Mononuclear cell (primary cell): ENCODE data around the gene OR6M1. TPM values are rescaled to one million over a fixed set of nuclear protein-coding genes. Genes with fewer than 3 reads are reported as not detected.

Source experiments
- H3K27me3 ChIP-seq: 2 replicates; pipeline ENCODE4 v1.6.0; 2011; ENCODE audit warnings: low read length, control low read depth; ENCODE audit not compliant: insufficient read depth
- H3K4me1 ChIP-seq: 2 replicates; pipeline ENCODE4 v1.5.1; 2011; ENCODE audit warnings: mild to moderate bottlenecking, low read length, control low read depth; ENCODE audit not compliant: insufficient read depth
- H3K4me3 ChIP-seq: 2 replicates; pipeline ENCODE4 v1.5.1; 2011; ENCODE audit warnings: mild to moderate bottlenecking, low read length, moderate library complexity
- H3K9me3 ChIP-seq: 2 replicates; pipeline ENCODE4 v1.5.1; 2011; ENCODE audit warnings: low read depth, mild to moderate bottlenecking, control low read depth, low read length
- total RNA-seq: library from RNA; depleted of rRNA; stranded (reverse); fragments of >200 nt; gene quantifications from one replicate; pipeline ENCODE4 v1.2.3, GENCODE V29; 2012

OR6M1 gene, protein sequence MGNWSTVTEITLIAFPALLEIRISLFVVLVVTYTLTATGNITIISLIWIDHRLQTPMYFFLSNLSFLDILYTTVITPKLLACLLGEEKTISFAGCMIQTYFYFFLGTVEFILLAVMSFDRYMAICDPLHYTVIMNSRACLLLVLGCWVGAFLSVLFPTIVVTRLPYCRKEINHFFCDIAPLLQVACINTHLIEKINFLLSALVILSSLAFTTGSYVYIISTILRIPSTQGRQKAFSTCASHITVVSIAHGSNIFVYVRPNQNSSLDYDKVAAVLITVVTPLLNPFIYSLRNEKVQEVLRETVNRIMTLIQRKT
- not detected for total RNA-seq

GRCh38 chr11:123806249-123806648, at the start of gene OR6M1:
Gene OR6M1, minus strand, starts transcription at chr11:123806349. Its CDS starts 0 bp downstream, at chr11:123806349.
- Histone ChIP-seq H3K4me3 (no peak within 1 kb of the TSS), H3K9me3 (no peaks in the 10 kb centered on the region), H3K27me3 (no peaks in the 10 kb centered on the region), H3K4me1 (no peaks in the 10 kb centered on the region)

DNA sequence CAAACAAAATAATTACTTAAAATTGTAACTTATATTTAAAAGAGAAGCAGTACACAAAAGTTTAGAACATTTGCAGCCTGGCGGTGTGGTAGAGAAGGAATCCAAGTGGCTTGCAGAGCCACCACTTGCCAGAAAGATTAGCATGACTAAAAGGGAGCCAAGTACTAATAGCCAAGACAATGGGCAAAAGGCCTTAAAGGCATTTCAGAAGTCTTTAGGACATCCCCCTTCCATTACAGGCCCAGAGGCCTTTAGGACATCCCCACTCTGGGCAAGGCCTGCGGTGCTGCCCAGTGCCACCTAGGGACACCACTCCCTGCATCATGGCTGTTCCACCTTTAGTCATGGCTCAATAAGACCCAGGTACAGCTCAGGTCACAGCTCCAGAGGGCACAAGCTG, 46.9 kb upstream of the OR6M1 start:
- H3K4me3 ChIP-seq, result no peak overlapping the region
- H3K4me1 ChIP-seq, result no peaks in the 10 kb centered on the region
- no peaks in the 10 kb centered on the region for H3K27me3 ChIP-seq
- no peaks in the 10 kb centered on the region for H3K9me3 ChIP-seq

GRCh38 chr11:123852321-123852720, 46.2 kb upstream of the OR6M1 start:
- no peaks in the 10 kb centered on the region for H3K4me1 ChIP-seq
- no peaks in the 10 kb centered on the region for H3K27me3 ChIP-seq
- H3K4me3 ChIP-seq, result no peak overlapping the region
- no peaks in the 10 kb centered on the region for H3K9me3 ChIP-seq

GRCh38 chr11:123851110-123851509, 45.0 kb upstream of the OR6M1 start:
- H3K9me3 ChIP-seq, result no peaks in the 10 kb centered on the region
- H3K4me3 ChIP-seq, result no peak overlapping the region
- H3K27me3 ChIP-seq, result no peaks in the 10 kb centered on the region
- H3K4me1 ChIP-seq, result no peaks in the 10 kb centered on the region

DNA sequence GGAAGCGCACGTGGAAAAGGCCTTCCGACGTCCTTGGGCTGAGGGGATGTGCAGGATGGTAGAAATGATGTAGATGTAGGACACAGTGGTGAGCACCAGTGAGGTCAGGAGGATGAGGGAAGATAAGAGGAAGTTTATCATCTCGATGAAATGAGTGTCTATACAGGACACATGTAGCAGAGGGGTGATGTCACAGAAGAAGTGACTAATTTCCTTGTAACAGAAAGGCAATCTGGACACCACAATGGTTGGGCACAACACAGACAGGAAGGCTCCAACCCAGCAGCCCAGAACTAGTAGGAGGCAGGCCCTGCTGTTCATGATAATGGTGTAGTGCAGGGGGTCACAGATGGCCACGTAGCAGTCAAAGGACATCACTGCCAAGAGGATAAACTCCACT, 35.0 kb upstream of the OR6M1 start:
- H3K27me3 ChIP-seq, result no peaks in the 10 kb centered on the region
- H3K4me1 ChIP-seq, result no peaks in the 10 kb centered on the region
- H3K4me3 ChIP-seq, result no peak overlapping the region
- no peaks in the 10 kb centered on the region for H3K9me3 ChIP-seq

GRCh38 chr11:123839131-123839530, 33.0 kb upstream of the OR6M1 start:
- no peak overlapping the region for H3K4me3 ChIP-seq
- H3K27me3 ChIP-seq, result no peaks in the 10 kb centered on the region
- no peaks in the 10 kb centered on the region for H3K9me3 ChIP-seq
- no peaks in the 10 kb centered on the region for H3K4me1 ChIP-seq

DNA sequence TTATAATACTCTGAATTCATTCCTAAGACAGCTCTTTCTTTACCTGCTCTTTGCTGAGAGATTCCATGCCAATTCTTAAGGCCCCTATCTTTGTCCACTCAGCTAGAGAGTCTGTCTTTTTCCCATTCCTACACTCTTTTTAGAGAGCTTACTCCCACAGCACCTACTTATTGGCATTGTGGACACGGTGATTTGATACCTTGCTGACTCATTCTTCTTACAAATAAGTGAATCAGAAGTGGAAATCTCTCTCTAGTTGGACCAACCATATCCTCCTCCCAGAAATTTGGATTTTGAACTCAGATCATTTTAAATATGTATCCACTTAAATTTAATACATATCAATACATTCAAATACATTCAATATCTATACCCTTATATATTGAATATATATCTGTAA, 32.5 kb upstream of the OR6M1 start:
- H3K4me3 ChIP-seq, result no peak overlapping the region
- no peaks in the 10 kb centered on the region for H3K27me3 ChIP-seq
- H3K4me1 ChIP-seq, result no peaks in the 10 kb centered on the region
- no peaks in the 10 kb centered on the region for H3K9me3 ChIP-seq

DNA sequence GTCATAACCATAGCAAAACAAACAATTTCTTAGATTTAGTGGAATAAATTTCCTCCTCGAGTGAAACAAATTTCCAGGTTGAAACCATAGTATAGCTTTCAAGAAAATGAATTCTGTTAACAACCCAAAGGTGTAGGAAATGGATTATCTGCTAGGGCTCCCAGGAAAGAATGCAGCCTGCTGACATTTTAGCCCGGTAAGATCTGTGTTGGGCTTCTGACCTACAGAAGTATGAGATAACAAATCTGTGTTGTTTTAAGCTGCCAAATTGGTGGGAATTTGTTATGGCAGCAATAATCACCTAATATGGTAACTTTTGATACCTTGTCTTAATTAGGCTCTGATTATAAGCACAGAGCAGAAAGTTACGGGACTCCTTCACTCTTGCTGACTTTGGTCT, 32.0 kb upstream of the OR6M1 start:
- H3K9me3 ChIP-seq, result no peaks in the 10 kb centered on the region
- H3K4me3 ChIP-seq, result no peak overlapping the region
- H3K4me1 ChIP-seq, result no peaks in the 10 kb centered on the region
- H3K27me3 ChIP-seq, result no peaks in the 10 kb centered on the region

GRCh38 chr11:123833095-123833494, 26.9 kb upstream of the OR6M1 start:
- Histone ChIP-seq H3K27me3 (no peaks in the 10 kb centered on the region), H3K4me1 (no peaks in the 10 kb centered on the region), H3K4me3 (no peak overlapping the region), H3K9me3 (no peaks in the 10 kb centered on the region)

DNA sequence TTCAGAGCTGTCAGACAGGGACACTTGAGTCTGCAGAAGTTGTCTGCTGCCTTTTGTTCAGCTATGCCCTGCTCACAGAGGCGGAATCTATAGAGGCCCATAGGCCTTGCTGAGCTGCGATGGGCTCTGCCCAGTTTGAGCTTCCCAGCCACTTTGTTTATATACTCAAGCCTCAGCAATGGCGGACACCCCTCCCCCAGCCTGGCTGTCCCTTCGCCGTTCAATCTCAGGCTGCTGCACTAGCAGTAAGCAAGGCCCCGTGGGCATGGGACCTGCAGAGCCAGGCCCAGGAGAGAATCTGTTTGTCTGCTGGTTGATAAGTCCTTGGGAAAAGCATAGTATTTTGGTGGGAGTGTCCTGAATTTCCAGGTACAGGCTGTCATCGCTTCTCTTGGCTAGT, 23.6 kb upstream of the OR6M1 start:
- no peaks in the 10 kb centered on the region for H3K4me1 ChIP-seq
- H3K4me3 ChIP-seq, result no peak overlapping the region
- H3K9me3 ChIP-seq, result no peaks in the 10 kb centered on the region
- H3K27me3 ChIP-seq, result no peaks in the 10 kb centered on the region

- no peaks in the 10 kb centered on the region for H3K4me1 ChIP-seq
- H3K27me3 ChIP-seq, result no peaks in the 10 kb centered on the region
- no peak overlapping the region for H3K4me3 ChIP-seq
- no peaks in the 10 kb centered on the region for H3K9me3 ChIP-seq
Observed at GRCh38 chr11:123822599-123822998, 16.4 kb upstream of the OR6M1 start.

GRCh38 chr11:123822032-123822431, 15.9 kb upstream of the OR6M1 start:
- no peaks in the 10 kb centered on the region for H3K27me3 ChIP-seq
- no peaks in the 10 kb centered on the region for H3K9me3 ChIP-seq
- no peaks in the 10 kb centered on the region for H3K4me1 ChIP-seq
- H3K4me3 ChIP-seq, result no peak overlapping the region

- Histone ChIP-seq H3K27me3 (no peaks in the 10 kb centered on the region), H3K9me3 (no peaks in the 10 kb centered on the region), H3K4me1 (no peaks in the 10 kb centered on the region), H3K4me3 (no peak overlapping the region)
Observed at GRCh38 chr11:123815122-123815521, 9.0 kb upstream of the OR6M1 start.

DNA sequence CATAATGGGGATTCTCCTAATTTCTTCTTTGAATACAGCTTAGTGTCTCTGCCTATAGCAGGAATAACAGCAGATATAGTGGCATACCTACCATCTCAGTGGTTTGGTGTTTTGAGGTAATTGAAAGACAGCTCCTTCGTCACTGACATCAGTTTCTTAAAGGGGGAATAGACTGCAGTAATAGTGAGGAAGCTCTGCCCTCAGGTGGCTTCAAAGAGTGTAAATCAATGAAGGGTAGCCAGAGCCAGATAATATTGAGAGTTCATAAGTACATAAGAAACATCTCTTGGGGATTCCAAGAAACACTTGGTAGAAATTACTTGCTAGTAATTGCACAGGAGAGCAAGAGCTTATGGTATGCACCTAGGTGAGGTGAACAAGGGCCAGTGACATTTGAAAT, 4.4 kb downstream of the OR6M1 start:
- Histone ChIP-seq H3K4me3 (no peak overlapping the region), H3K4me1 (no peaks in the 10 kb centered on the region), H3K27me3 (no peaks in the 10 kb centered on the region), H3K9me3 (no peaks in the 10 kb centered on the region)

DNA sequence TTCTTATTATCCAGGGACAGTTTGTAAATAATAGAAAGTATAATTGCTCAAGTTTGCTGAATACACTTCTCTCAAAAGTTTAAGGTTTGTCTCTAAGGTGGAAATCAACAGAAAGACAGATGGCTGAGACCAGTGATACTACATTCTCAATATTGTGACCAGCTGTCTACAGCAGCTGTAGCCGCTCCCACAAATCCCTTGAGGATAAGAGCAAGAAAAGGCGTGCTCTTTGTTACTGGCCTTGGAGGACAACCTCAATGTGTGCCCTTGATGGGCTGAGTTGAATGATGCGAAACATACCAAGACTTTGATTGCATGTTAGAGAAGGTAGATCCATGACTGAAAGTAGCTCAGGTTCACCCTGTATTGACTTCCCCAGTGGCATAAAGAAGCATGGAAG, 6.1 kb downstream of the OR6M1 start:
- H3K27me3 ChIP-seq, result no peaks in the 10 kb centered on the region
- H3K4me3 ChIP-seq, result no peak overlapping the region
- H3K9me3 ChIP-seq, result no peaks in the 10 kb centered on the region
- H3K4me1 ChIP-seq, result no peaks in the 10 kb centered on the region

- Histone ChIP-seq H3K27me3 (no peaks in the 10 kb centered on the region), H3K9me3 (no peaks in the 10 kb centered on the region), H3K4me1 (no peaks in the 10 kb centered on the region), H3K4me3 (no peak overlapping the region)
Observed at GRCh38 chr11:123799438-123799837, 6.7 kb downstream of the OR6M1 start.
